ENCODE results near the gene RBMS1.
"Not testable (repeated sequence)": the region's sequence is repeated elsewhere in the genome, so short reads cannot be mapped to it uniquely, and the experiment has no call there.

The RBMS1 gene

DNA sequence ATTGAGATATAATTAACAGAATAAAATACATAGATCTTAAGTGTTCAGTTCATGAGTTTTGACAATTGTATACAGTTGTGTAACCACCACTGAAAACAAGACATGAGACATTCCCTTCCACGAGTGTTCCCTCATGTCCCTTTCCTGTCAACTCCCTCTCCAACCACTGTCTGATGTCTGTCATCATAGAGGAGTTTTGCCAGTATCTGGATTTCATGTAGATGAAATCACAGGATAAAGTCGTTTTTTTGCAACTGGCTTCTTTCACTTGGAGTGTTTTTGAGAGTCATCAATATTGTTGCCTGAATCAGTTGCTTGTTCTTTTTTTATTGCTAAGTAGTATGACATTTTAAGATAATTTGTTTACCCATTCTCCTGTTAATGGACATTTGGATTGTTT is 52.7 kb downstream of the RBMS1 start:
- POLR2A ChIA-PET: no interaction called here
- CTCF ChIA-PET: interaction anchor here (1.9 kb wide), 1 partner anchor 12 kb away, joined by 9 read pairs; no protein-coding TSS in a partner anchor
- no peak for DNase-seq (ENCODE audit: low read depth, low spot score)
- no peak overlapping the region for H3K4me3 ChIP-seq (ENCODE audit: low read depth, low read length)
- TF ChIP-seq, protein P1, sequence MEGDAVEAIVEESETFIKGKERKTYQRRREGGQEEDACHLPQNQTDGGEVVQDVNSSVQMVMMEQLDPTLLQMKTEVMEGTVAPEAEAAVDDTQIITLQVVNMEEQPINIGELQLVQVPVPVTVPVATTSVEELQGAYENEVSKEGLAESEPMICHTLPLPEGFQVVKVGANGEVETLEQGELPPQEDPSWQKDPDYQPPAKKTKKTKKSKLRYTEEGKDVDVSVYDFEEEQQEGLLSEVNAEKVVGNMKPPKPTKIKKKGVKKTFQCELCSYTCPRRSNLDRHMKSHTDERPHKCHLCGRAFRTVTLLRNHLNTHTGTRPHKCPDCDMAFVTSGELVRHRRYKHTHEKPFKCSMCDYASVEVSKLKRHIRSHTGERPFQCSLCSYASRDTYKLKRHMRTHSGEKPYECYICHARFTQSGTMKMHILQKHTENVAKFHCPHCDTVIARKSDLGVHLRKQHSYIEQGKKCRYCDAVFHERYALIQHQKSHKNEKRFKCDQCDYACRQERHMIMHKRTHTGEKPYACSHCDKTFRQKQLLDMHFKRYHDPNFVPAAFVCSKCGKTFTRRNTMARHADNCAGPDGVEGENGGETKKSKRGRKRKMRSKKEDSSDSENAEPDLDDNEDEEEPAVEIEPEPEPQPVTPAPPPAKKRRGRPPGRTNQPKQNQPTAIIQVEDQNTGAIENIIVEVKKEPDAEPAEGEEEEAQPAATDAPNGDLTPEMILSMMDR (IDR thresholded peaks at IDR 0.05; ENCODE audit: insufficient read depth, low read length, missing control alignments): no peak

DNA sequence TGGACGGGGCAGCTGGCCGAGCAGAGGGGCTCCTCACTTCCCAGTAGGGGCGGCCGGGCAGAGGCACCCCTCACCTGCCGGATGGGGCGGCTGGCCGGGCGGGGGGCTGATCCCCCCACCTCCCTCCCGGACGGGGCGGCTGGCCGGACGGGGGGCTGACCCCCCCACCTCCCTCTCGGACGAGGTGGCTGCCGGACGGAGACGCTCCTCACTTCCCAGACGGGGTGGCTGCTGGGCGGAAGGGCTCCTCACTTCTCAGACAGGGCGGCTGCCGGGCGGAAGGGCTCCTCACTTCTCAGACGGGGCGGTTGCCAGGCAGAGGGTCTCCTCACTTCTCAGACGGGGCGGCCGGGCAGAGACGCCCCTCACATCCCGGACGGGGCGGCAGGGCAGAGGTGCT is 54.6 kb downstream of the RBMS1 start:
- POLR2A ChIA-PET; CTCF ChIA-PET; DNase-seq (ENCODE audit: low read depth, low spot score); H3K4me3 ChIP-seq (ENCODE audit: low read depth, low read length): not testable (repeated sequence)

DNA sequence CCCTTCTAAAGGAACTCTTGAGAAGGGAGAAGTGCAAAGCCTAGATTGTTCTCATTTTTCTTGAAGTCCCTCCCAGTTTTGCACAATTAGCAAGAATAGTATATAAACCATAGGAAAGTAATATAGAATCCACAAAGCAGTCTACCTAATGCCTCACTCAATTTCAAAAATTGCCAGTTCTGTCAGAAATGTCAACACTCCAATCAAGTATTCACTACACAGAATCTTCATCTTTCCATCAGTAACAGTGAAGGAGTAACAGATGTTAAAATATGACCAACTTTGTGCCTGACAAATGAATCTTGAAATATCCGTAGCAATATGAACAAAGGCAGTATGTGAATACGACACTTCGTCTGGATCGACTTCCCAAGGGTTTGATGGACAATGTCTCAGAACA is 56.3 kb downstream of the RBMS1 start:
- H3K4me3 ChIP-seq (ENCODE audit: low read depth, low read length): no peak overlapping the region
- ChIA-PET CTCF (interaction anchor here (1.2 kb wide), 1 partner anchor 8 kb away, joined by 8 read pairs; no protein-coding TSS in a partner anchor), POLR2A (no interaction called here)
- DNase-seq (ENCODE audit: low read depth, low spot score): no peak
- TF ChIP-seq, protein P1 (IDR thresholded peaks at IDR 0.05; ENCODE audit: insufficient read depth, low read length, missing control alignments): no peak

DNA sequence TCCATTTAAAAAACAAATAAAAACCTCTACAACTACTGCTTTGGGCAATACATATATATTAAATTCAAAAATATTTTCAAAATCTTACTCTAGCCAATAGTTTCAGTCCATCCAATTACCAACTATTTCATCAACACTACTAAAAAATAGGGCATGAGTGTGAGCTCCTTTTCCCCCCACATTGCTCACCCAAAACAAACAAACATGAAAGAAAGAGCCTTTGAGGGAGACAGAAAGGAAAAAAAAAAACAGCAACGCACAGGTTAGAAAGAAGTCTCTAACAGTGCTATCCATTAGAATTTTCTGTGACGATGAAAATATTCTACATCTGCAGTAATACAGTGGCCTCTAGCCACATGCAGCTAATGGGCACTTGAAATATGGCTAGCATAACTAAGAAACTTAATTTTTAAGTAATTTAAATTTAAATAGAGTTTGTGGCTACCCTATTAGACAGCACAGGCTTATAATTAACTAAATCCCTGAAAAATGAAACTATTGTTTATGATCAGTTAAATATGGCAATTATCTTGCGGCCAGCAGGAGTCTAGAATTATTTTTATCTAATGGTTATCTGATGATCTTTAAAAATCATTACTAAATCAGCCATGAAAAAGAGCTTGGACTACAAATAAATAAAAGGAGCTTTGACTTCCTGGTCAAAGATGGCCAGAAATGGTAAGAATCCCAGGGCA is 59.2 kb downstream of the RBMS1 start:
- ChIA-PET CTCF (interaction anchor here (0.6 to 1.9 kb wide), 3 partner anchors 10 to 104 kb away, joined by 3 to 10 read pairs (median 4); no protein-coding TSS in a partner anchor), POLR2A (interaction anchor here (0.9 kb wide), 1 partner anchor 59 kb away, joined by 3 read pairs; the partner anchor contains the start of gene RBMS1)
- TF ChIP-seq, protein P1 (IDR thresholded peaks at IDR 0.05; ENCODE audit: insufficient read depth, low read length, missing control alignments): no peak
- DNase-seq (ENCODE audit: low read depth, low spot score): no peak
- no peak overlapping the region for H3K4me3 ChIP-seq (ENCODE audit: low read depth, low read length)

DNA sequence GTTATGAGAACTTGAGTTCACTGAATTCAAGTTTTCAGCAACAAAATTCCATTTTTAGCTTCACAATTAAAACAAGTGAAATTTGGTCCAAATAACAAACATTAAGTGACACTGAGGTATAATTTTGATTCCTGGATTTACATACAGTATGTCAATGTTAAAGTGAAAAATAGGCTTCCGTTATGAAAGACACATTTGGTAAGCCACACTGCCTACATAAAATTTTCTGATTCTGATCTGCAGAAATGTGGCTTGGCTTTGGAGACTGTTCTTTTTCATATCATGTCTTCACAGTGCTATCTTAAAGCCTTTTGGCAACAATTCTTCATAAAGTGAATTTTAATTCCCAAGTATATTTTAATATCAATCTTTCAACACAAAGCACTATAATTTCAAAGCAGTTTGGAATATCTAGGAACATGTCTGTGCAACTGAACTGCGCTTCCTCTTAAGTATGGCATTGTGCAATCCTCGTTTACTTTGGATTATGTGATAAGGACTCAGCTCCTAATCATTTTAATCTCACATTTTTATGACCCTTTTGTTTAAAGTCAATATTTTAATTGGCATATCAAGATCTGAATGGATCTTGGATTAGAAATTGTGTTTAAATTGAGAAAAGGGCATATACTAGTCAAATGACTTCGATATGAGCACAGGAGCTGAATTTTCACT is 60.0 kb downstream of the RBMS1 start:
- ChIA-PET POLR2A (interaction anchor here (0.9 kb wide), 1 partner anchor 60 kb away, joined by 3 read pairs; the partner anchor contains the start of gene RBMS1), CTCF (interaction anchor here (0.5 to 1.9 kb wide), 5 partner anchors 9 to 537 kb away, joined by 3 to 10 read pairs (median 4); no protein-coding TSS in a partner anchor)
- H3K4me3 ChIP-seq (ENCODE audit: low read depth, low read length): no peak overlapping the region
- no peak for DNase-seq (ENCODE audit: low read depth, low spot score)
- TF ChIP-seq, protein P1 (IDR thresholded peaks at IDR 0.05; ENCODE audit: insufficient read depth, low read length, missing control alignments): no peak

DNA sequence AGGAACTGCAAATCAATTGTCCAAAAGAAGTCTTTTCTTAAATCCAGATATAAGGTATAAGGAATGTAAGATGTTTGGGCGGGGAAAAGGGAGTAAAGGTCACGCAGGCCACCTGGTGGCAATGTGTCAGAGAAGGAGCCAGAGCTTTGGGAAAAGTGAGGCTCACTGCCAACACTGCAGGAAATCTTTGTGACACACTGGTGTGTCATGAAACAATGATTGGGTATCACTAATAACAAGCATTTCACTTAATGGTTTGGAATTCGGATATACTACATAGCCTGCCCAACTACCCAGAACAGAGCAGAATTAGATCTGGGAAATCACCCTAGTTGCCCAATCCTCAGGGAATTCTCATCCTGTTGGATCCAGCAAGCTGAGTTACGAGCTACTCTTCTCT is 61.0 kb downstream of the RBMS1 start:
- TF ChIP-seq, protein P1 (IDR thresholded peaks at IDR 0.05; ENCODE audit: insufficient read depth, low read length, missing control alignments): no peak
- no peak for DNase-seq (ENCODE audit: low read depth, low spot score)
- ChIA-PET POLR2A (no interaction called here), CTCF (interaction anchor here (0.5 to 1.9 kb wide), 4 partner anchors 10 to 538 kb away, joined by 3 to 10 read pairs (median 3); no protein-coding TSS in a partner anchor)
- H3K4me3 ChIP-seq (ENCODE audit: low read depth, low read length): no peak overlapping the region

All from AG04449 (cell line).